Left ventricle myocardium inferior (tissue), 1 donor: ENCODE results near the gene PIP5K1C. TPM values are rescaled to one million over a fixed set of nuclear protein-coding genes. Genes with fewer than 3 reads are reported as not detected.

Experiments used
- DNase-seq: peaks from one replicate; pipeline ENCODE4 v3.0.0-alpha.2; 2020
- H3K27ac ChIP-seq: fragments of 200-600 bp; replicated peaks from 2 replicates; pipeline ENCODE4 v1.8.0; 2021
- H3K27me3 ChIP-seq: fragments of 200-600 bp; 2 replicates; pipeline ENCODE4 v1.8.0; 2021; ENCODE audit warnings: low read depth
- H3K36me3 ChIP-seq: fragments of 200-600 bp; 2 replicates; pipeline ENCODE4 v1.8.0; 2021
- H3K4me1 ChIP-seq: fragments of 200-600 bp; 2 replicates; pipeline ENCODE4 v1.8.0; 2021
- H3K4me3 ChIP-seq: fragments of 200-600 bp; 2 replicates; pipeline ENCODE4 v1.8.0; 2021; ENCODE audit warnings: mild to moderate bottlenecking, moderate library complexity
- H3K9me3 ChIP-seq: fragments of 200-600 bp; replicated peaks from 2 replicates; pipeline ENCODE4 v1.8.0; 2021
- CTCF ChIP-seq: fragments of 200-600 bp; IDR thresholded peaks from 2 replicates; pipeline ENCODE4 v1.8.0; 2021; ENCODE audit warnings: antibody characterized with exemption, mild to moderate bottlenecking, borderline replicate concordance
- intact Hi-C: fragments of 100-400 bp; cut with micrococcal nuclease; formaldehyde crosslinking; loops from one replicate; pipeline ENCODE4 v1.11.0; 2022
- total RNA-seq: library from RNA; stranded (reverse); fragmentation: NEBNext Ultra II Directional; extraction: Animal tissue kit (Norgen Biotek cat#: 25700); gene quantifications from one replicate; pipeline ENCODE4 v1.2.1, GENCODE V29; 2021
- donor health status: DM: no; HTN: yes; CAD: no; lungs with severe emphysema.

PIP5K1C gene
- total RNA-seq, 1 donor from 2014 or later = 31.6 TPM

- Histone ChIP-seq H3K9me3 (peaks cover 6% of the 10 kb centered on the region), H3K27me3 (no peaks in the 10 kb centered on the region), H3K27ac (no peak overlapping the region), H3K4me3 (no peak overlapping the region), H3K36me3 (peaks cover 12% of the 10 kb centered on the region), H3K4me1 (peaks cover 54% of the 10 kb centered on the region)
- intact Hi-C loops = no loop called here
- no peak for DNase-seq
- TF ChIP-seq CTCF = no peak
These were observed 5.0 kb downstream of the PIP5K1C start for GRCh38 chr19:3695124-3695733.

GRCh38 chr19:3694361-3695123, 5.7 kb downstream of the PIP5K1C start:
- Histone ChIP-seq H3K36me3 (peaks cover 12% of the 10 kb centered on the region), H3K27me3 (no peaks in the 10 kb centered on the region), H3K27ac (no peak overlapping the region), H3K4me1 (peaks cover 48% of the 10 kb centered on the region), H3K4me3 (no peak overlapping the region), H3K9me3 (peaks cover 6% of the 10 kb centered on the region)
- no peak for TF ChIP-seq CTCF
- DNase-seq = no peak
- intact Hi-C loops = no loop called here

GRCh38 chr19:3693025-3693925, 7.0 kb downstream of the PIP5K1C start:
- peak overlapping the region; percentile 43 for H3K27ac ChIP-seq
- H3K4me1 ChIP-seq = peaks cover 42% of the 10 kb centered on the region
- peaks cover 6% of the 10 kb centered on the region for H3K9me3 ChIP-seq
- intact Hi-C loops = no loop called here
- TF ChIP-seq CTCF = no peak
- no peaks in the 10 kb centered on the region for H3K27me3 ChIP-seq
- no peak for DNase-seq
- no peak overlapping the region for H3K4me3 ChIP-seq
- H3K36me3 ChIP-seq = peaks cover 12% of the 10 kb centered on the region

GRCh38 chr19:3692141-3693024, 7.9 kb downstream of the PIP5K1C start:
- peak overlapping the region; percentile 43 for H3K27ac ChIP-seq
- TF ChIP-seq CTCF = peak; percentile 58
- intact Hi-C loops = no loop called here
- peaks cover 12% of the 10 kb centered on the region for H3K36me3 ChIP-seq
- peaks cover 6% of the 10 kb centered on the region for H3K9me3 ChIP-seq
- H3K4me3 ChIP-seq = no peak overlapping the region
- no peak for DNase-seq
- H3K4me1 ChIP-seq = peaks cover 42% of the 10 kb centered on the region
- no peaks in the 10 kb centered on the region for H3K27me3 ChIP-seq
